Skin epidermis (tissue), 12 donors: ENCODE measurements around the gene FMO5.

Source experiments
- H3K27ac ChIP-seq, 21 experiments: fragments of 200-600 bp; sonication (generic) in 11 of 21; one replicate each; pipeline ENCODE4 v1.5.0; 2020; ENCODE audit warnings: mild to moderate bottlenecking in 3 of 21, inconsistent platforms in 2 of 21, moderate library complexity in 2 of 21
- H3K4me3 ChIP-seq, 7 experiments: fragments of 200-600 bp; sonication (generic) in 2 of 7; one replicate each; pipeline ENCODE4 v1.5.0; 2020; ENCODE audit warnings: inconsistent platforms in 2 of 7, mild to moderate bottlenecking in 2 of 7, moderate library complexity in 1 of 7

The FMO5 gene, protein sequence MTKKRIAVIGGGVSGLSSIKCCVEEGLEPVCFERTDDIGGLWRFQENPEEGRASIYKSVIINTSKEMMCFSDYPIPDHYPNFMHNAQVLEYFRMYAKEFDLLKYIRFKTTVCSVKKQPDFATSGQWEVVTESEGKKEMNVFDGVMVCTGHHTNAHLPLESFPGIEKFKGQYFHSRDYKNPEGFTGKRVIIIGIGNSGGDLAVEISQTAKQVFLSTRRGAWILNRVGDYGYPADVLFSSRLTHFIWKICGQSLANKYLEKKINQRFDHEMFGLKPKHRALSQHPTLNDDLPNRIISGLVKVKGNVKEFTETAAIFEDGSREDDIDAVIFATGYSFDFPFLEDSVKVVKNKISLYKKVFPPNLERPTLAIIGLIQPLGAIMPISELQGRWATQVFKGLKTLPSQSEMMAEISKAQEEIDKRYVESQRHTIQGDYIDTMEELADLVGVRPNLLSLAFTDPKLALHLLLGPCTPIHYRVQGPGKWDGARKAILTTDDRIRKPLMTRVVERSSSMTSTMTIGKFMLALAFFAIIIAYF

DNA sequence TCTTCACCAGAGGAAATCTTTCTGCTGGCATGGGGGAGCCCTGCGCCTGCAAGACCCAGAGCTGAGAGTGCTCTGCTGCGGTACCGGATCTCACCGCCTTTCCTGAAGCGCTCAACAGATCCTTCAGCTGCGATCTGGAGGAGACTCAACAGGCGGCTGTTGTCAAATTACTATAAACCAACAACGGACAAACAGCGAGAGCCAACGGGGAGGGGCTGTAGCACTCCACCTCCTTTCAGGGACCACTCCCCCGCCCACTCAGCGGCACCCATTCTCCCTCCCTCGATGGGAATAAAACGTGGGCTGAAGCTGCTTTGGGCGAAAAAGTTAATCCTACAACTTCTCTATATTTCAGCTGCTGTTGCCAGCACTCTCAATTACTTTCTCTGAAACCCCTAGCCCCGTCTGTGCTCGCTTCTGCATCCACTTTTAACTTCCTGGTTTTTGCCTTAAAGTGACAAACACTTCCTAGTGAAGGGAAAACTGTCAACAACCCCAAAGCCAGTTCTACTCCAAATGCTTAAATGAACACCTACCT lies at the start of gene FMO5:
Gene FMO5, minus strand, starts transcription at position 147 of the 538 bp plus-strand sequence. CDS start 310 bp downstream, outside the sequence.
- Histone ChIP-seq H3K4me3 (peak within 1 kb of the TSS; percentile 46 to 71 (median 55)), H3K27ac (peak within 1 kb of the TSS in 19 of 21 experiments; percentile 49 to 85 (median 78))

DNA sequence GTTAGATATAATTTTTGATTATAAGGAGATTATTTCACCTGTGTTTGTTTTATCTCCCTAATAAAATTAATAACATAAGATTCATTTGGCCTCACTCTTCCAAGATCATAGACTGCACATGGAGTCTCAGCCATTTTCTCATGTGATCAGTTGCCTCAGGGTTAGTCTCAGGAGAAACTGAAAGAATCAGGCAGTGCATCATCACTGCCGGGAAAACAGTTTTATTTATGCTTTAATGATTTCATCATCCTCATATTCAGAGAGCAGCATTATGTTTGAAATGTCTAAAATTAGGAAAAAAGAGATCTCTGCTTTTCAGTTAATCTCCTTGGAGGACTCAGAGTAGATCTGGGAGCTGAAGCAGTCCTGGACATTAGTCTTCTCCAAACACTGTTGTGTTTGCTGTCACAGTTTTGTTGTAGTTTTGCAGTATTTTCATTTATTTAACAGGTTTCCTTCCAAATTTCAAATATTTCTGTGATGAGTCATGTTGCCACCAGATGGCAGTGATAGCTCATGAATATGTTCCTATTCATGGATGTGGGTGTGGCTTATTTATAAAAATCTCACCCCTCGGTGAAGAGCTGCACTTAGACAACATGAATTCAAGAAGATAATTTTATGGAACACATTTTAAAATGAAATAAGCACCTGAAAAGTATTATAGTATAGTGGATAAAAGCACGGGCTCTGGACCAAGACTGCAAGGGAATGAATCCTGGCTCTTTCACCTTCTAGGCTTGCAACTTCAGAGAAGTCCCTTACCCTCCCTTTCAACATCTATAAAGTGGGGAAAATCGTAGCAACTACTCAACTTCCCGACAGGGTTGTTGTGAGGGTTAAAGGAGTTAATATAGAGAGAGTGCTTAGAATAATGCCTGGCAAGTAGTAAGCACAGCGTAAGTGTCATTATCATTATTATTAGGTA lies 48.5 kb upstream of the FMO5 start:
- Histone ChIP-seq H3K27ac (peak overlapping the region in 12 of 21 experiments; percentile 1 to 67 (median 22)), H3K4me3 (no peak overlapping the region)

DNA sequence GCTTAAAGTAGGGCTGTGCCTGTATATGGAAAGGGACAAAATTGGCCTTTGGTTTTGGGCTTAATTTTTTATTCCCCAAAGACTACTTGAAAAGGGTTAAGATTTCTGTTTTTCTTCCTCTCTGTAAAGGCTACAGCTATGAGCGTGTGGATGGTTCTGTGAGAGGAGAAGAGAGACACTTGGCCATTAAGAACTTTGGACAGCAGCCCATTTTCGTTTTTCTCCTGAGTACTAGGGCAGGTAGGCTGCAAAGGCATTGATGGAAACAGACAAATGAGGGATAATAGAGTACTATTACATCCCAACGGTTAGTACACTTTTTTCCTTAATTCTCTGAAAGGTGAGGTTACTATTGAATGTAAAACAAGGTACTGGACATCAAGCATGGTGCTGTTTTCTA lies 46.9 kb upstream of the FMO5 start:
- Histone ChIP-seq H3K27ac (peak overlapping the region in 3 of 21 experiments; percentile 4 to 67 (median 38)), H3K4me3 (no peak overlapping the region)

DNA sequence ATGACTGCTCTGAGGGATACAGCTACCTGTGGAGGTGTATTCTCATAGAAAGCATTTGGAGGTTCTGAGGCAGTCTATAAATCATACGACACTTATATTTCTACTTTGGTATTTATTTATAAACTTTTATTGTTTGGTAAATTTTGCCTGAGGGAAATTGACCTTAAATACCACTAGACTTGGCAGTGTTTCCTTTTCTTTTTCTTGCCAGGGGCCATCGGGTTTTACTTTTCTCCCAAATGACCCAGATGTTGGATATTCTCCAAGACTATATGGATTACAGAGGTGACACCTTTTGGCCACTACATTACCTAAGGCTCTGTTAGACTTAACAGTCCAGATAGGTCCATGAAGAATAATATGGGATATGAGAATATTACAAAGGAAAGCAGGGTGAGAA lies 45.6 kb upstream of the FMO5 start:
- no peak overlapping the region for H3K4me3 ChIP-seq
- H3K27ac ChIP-seq: no peak overlapping the region

DNA sequence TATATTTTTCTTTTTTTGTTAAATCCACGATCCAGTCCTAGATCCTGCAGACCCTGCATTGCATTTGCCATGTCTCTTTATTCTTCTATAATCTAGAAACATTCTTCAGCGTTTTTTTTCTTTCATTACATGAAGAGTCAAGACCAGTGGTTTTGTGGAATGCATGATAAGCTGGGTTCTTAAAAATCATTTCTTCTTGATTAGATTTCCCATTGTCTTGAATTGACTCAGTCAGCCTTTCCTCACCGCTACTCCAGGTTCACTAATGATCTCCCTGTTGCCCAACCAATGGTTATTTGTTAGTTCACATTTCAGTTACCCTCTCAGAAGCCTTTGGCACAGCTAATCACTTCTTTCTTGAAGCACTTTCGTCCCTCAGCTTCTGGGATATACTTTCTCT lies 42.6 kb upstream of the FMO5 start:
- Histone ChIP-seq H3K27ac (no peak overlapping the region), H3K4me3 (no peak overlapping the region)

DNA sequence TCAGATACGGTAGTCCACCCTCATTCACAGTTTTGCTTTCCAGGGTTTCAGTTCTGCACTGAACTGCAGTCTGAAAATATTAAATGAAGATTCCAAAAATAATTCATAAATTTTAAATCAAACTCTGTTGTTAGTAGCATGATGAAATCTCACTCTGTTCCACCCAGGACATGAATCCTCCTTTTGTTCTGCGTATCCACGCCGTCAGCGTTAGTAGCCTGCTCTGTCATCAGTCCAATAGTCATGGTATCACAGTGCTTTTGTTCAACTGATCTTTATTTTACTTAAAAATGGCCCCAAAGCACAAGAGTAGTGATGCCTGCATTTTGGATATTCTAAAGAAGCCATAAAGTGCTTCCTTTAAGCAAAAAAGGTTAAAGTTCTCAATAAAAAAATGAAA lies 41.2 kb upstream of the FMO5 start:
- no peak overlapping the region for H3K4me3 ChIP-seq
- no peak overlapping the region for H3K27ac ChIP-seq

DNA sequence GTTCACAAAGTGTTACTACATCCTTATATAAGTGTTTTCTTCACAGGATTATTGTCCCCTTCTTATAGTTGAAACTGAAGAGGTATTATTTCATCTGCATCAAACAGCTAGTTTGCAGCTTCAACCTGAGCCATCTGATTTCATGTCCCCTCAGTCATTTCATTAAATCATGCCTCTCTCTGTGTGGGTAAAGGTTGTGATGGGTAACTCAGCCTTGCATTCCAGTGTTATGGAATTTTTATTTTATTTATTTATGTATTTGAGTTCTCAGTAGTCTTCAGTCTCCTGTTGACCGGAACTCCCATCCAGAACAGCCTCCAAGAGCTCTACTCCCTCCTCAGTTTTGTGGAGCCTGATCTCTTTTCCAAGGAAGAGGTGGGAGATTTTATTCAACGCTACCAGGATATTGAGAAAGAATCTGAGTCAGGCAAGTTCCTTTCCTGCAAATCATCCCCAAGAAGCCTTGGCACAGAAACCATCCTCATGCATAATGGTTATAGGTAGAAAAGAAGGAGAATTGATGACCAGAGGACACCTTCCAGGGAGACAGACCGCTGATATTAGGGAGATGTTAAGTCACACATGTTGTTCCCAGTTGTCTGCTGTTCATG lies 39.1 kb upstream of the FMO5 start:
- H3K4me3 ChIP-seq: no peak overlapping the region
- no peak overlapping the region for H3K27ac ChIP-seq

DNA sequence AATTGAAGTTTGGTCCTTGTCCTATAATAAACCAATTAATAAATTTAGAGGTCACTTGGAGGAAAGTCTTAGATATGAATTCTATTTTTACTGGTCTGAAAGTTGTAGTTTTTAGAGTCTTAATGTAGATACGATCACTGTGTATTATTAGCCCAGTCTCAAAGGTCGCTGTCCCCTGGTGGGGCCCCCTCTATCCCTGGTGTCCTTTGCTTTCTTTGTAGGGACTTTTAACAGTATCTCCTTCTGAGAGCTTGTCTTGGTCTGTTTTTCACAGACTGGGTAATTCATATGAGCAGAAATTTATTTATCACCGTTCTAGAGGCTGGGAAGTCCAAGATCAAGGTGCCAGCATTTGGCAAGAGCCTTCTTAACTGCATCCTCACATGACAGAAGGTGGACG lies 35.8 kb upstream of the FMO5 start:
- Histone ChIP-seq H3K27ac (no peak overlapping the region), H3K4me3 (no peak overlapping the region)

DNA sequence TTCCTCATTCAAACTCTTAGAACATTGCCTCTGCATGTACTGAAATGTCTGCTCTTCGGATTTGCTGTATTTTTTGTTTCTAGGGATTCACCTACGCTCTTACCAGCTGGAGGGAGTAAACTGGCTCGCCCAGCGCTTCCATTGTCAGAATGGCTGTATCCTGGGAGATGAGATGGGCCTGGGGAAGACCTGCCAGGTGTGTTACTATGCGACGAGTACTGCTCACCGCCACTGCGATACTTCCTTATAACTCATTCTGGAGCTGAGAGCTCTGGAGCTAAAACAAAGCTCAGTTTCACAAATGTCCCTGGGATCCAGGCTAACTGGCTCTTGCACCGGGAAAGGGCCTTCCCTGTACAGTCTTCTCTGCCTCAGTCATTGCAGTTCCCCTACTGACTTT lies 27.4 kb upstream of the FMO5 start:
- no peak overlapping the region for H3K4me3 ChIP-seq

DNA sequence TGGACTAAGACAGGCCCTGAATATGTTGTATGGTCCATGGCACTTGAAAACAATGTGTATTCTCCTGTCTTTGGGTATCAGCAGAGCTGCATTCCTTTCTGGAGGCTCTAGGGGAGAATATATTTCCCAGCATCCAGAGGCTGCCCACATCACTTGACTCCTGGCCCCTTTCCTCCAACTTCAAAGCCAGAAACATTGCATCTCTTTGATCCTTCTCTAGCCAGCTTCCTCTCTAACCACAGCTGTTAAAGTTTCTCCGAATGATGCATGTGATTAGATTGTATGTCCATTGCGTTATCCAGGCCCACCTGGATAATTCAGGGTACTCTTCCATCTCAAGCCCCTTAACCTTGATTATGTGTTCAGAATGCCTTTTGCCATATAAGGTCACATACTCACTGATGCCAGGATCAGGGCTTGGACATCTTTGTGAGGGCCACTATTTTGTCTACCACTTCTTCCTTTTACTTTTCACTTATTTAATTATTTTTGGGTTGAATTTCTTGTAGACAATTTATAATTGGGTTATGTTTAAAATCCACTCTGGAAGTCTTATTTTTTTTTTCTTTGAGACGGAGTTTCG lies 22.6 kb upstream of the FMO5 start:
- Histone ChIP-seq H3K4me3 (no peak overlapping the region), H3K27ac (no peak overlapping the region)

More for the DNA sequence above, 27.4 kb upstream of the FMO5 start:
- no peak overlapping the region for H3K27ac ChIP-seq

DNA sequence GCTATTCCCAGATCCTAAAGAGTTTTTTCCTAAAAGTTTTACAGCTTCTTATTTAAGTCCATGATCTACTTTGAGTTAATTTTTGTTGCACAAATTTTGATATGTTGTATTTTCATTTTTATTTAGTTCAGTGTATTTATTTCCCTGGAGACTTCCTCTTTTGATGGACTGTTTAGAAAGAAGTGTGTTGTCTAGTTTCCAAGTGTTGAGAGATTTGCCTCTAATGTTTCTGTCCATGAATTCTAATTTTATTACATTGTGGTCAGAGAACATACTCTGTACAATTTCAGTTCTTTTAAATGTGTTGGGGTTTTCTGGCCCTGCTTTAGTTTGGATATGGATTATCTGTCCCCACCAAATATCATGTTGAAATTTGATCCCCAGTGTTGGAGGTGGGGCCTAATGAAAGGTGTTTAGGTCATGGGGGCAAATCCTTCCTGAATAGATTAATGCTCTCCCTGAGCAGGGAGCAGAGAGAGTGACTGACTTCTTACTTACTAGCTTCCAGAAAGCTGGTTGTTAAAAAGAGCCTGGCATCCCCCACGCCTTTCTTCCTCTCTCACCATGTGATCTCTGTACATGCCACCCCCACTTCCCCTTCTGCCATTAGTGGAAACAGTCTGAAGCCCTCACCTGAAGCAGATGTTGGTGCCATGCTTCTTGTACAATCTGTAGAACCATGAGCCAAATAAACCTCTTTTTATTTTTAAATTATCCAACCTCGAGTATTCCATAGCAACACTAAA lies 21.9 kb upstream of the FMO5 start:
- no peak overlapping the region for H3K4me3 ChIP-seq
- no peak overlapping the region for H3K27ac ChIP-seq

DNA sequence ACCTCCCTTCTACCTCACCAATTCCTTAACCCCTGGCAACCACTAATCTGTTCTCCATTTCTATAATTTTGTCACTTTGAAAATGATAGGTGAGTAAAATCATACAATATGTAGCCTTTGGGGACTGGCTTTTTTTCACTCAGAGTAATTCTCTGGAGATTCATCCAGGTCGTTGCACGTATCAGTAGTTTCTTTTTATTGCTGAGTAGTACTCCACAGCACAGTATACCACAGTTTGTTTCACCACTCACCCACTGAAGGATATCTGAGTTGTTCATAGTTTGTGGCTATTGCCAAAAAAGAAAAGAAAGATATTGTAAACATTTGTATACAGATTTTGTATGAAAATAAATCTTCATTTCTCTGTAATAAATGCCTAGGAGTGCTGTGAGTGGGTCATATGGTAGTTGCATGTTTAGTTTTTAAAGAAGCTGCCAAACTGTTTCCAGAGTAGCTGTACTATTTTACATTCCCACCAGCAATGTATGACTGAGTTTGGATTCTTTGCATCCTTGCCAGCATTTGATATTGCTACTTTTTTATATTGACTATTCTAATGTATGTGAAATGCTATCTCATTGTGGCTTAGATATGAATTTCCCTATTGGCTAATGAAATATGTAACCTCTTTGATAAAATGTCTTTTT lies 21.0 kb upstream of the FMO5 start:
- H3K27ac ChIP-seq: no peak overlapping the region
- no peak overlapping the region for H3K4me3 ChIP-seq

DNA sequence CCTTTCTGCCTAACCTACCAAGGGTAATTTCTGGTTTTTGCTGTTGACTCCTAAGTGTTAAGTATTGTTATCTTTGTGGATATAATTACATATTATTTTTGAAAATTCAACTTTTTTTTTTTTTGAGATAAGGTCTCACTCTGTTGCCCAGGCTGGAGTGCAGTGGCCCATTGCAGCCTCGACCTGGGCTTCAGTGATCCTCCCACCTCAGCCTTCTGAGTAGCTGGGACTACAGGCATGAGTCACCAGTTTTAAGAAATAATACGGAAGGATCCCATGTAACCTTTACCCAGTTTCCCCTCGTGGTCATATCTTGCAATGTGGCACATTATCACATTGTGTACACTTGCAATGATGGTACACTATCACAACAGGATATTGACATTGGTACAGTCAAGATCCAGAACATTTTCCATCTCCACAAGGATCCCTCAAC lies 20.5 kb upstream of the FMO5 start:
- H3K27ac ChIP-seq: no peak overlapping the region
- H3K4me3 ChIP-seq: no peak overlapping the region

DNA sequence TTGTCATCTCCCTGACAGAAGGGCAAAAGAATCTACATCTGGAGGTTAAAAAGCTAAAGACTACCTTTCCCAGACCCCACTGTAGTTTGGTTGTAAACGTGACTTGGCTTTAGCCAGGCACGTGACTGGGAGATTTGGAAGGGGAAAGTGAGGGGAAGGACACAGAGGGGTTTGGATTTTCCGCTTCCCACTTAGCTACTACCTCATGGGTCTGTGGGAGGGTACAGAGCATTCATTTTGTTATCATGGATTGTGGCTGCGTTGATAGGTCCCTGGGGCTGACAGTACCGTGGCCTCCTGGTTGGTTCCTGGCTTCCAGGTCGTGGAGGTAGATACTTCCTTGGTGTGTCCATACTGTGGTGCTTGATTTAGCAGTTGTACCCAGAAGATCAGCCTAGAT lies 20.0 kb upstream of the FMO5 start:
- Histone ChIP-seq H3K27ac (no peak overlapping the region), H3K4me3 (no peak overlapping the region)

DNA sequence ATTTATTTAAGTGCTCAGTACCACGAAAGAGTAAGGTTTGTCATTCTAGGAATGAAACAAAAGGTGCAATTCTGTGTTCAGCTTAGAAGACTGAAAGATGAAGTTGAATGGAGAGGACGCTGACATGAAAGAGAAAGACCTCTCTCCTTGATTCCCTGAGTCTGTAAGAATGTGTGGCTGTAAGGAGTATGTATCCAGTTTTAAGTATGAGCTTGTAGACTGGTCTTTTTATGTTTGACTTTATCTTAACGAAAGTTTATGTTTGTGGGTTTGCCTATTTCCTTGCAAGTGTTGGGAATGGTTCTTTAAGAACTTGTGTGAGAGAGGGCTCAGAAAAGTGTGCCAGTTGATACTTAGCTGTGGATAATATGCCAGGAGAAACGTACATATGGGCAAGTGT lies 18.7 kb upstream of the FMO5 start:
- Histone ChIP-seq H3K27ac (peak overlapping the region in 10 of 21 experiments; percentile 70 to 97 (median 88)), H3K4me3 (peak overlapping the region; percentile 61 to 100 (median 94))

DNA sequence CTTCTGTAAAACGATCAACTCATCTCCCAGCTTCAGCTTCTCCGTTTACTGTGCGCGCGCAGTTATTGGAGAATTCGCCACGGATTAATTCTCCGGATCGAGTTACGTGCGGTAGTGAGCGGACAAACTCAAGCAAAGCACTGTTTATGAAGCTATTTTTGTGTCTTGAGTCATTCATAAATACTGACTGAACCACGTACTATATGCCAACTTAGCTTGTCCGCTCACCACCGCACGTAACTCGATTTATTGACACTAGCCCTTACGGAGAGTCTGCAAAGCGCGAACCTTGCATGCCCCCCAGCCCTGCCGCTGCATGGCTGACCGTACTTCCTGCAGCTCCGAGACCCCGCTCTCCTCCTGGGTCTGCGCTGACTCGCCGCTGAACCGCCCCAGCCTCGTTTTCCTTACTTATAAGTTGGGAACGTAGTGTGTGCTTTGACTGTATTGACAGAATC lies 18.1 kb upstream of the FMO5 start:
- Histone ChIP-seq H3K27ac (peak overlapping the region in 18 of 21 experiments; percentile 67 to 97 (median 88)), H3K4me3 (peak overlapping the region; percentile 61 to 100 (median 94))

DNA sequence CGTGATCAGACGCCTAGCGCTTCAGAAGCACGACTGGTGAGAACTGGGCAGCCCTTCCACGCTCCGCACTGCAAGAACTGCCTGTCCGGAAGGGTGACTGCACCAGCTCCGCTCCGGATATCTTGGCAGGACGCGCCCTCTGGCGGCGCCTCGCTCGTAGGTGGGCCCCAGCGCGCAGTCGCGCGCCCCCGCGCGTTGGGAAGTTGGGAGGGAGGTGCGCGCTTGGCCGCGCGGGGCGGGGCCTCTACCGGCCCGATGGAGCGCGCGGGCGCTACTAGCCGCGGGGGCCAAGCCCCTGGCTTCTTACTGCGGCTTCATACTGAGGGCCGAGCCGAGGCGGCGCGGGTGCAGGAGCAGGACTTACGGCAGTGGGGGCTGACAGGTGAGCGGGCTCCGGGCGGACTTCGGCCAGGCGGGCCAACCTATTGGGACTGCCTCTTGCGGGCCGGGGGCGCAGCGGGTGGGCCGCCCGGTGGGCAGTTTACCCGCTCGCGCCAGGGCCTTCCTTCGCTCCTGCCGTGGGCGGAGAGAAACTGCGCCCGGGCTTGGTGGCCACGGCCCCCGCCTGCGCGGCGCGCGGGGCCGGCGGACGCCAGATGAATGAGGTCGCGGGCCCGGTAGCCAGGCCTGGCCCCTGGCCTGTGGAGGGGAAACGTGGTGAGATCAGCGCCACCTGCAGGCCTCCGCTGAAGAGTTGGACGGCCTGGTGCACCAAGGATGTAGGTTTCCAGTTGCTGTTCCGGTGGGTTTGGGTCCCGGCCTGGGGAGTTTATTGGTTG lies 17.5 kb upstream of the FMO5 start, which contains the start of gene CHD1L:
Gene CHD1L, plus strand, starts transcription at position 236 of the 779 bp plus-strand sequence. Its CDS starts 20 bp downstream, at position 256.
- Histone ChIP-seq H3K27ac (peak within 1 kb of the TSS; percentile 67 to 97 (median 88)), H3K4me3 (peak within 1 kb of the TSS; percentile 61 to 100 (median 94))
